Raji (cell line): ENCODE results near the gene MFSD8.

ENCODE experiments used
- POLR2A ChIP-seq: IDR thresholded peaks from 2 replicates; pipeline ENCODE4 v1.6.1; 2011; ENCODE audit warnings: low read depth, low read length, control low read depth; ENCODE audit not compliant: insufficient read depth

MFSD8 gene, protein sequence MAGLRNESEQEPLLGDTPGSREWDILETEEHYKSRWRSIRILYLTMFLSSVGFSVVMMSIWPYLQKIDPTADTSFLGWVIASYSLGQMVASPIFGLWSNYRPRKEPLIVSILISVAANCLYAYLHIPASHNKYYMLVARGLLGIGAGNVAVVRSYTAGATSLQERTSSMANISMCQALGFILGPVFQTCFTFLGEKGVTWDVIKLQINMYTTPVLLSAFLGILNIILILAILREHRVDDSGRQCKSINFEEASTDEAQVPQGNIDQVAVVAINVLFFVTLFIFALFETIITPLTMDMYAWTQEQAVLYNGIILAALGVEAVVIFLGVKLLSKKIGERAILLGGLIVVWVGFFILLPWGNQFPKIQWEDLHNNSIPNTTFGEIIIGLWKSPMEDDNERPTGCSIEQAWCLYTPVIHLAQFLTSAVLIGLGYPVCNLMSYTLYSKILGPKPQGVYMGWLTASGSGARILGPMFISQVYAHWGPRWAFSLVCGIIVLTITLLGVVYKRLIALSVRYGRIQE

DNA sequence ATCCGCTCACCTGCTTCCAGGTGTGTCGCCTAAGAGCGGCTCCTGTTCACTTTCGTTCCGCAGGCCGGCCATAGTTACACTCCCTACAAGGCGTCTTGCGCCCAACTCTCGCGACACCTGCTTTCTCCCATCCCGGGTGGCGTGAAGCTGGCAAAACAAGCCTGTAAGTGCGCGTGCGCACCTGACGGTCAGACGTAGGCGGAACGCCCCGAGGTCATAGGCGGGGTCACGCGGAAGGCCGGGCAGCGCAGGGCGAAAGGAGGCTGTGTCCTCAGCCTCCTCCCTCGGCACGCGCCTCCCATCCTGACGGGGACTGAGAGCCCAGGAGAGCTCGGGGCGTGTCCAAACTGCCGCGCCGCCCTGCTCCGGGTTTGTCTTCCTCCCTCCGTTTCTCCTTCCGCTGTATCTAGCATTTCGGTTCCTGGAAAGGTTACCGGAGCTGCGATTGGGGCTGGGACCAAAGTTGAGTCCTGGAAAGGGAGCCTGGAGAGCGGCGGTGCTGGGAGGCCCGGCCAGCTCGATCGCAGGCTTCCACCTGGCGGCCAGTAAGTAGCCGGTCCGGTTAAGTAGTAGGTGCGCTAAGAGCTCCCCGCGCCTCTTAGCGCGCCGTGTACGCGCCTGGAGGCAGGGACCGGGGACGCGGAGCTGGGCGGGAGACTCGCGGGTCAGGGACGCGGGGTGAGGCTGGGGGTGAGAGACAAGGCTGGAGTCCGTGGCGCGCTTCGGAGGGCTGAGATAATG lies at the start of gene MFSD8, which contains the start of gene ABHD18:
Gene MFSD8, minus strand, starts transcription at position 112 of the 741 bp plus-strand sequence. Its CDS starts 40 bp downstream, at position 72.
Gene ABHD18, plus strand, starts transcription at position 345 of the 741 bp plus-strand sequence. CDS start 17,550 bp downstream, outside the sequence.
- TF ChIP-seq POLR2A = peak; percentile 84

DNA sequence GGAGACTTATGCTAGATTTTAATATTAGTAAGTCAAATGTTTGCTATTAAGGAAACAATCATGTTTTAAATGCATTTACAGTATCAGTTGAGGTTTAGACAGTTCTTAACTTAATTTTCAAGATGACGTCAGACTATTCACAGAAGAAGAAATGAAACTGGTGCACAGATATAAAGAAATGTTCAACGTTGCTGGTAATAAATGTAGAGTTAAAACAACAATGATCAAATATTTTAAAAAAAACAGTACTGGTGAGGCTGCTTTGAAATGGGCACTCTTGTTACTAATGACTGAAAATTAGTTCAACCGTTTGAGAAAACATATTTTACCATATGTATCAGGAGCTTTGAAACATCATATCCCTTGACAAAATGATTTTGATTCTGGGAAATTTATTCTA lies 44.5 kb upstream of the MFSD8 start:
- TF ChIP-seq POLR2A = no peak

DNA sequence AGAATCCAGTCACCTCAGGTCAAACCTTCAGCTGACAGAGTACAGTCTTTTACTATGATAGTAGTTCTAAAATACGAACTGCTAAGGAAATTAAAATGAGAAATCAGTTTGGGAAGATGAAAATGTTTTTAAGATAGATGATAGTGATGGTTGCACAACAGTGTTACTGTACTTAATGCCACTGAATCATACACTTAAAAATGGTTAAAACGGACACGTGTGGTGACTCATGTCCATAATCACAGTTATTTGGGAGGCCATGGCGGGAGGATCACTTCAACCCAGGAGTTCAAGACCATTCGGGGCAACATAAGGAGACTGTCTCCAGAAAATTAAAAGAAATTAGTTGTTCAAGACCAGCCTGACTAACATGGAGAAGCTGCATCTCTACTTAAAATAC lies 41.6 kb upstream of the MFSD8 start:
- no peak for TF ChIP-seq POLR2A

DNA sequence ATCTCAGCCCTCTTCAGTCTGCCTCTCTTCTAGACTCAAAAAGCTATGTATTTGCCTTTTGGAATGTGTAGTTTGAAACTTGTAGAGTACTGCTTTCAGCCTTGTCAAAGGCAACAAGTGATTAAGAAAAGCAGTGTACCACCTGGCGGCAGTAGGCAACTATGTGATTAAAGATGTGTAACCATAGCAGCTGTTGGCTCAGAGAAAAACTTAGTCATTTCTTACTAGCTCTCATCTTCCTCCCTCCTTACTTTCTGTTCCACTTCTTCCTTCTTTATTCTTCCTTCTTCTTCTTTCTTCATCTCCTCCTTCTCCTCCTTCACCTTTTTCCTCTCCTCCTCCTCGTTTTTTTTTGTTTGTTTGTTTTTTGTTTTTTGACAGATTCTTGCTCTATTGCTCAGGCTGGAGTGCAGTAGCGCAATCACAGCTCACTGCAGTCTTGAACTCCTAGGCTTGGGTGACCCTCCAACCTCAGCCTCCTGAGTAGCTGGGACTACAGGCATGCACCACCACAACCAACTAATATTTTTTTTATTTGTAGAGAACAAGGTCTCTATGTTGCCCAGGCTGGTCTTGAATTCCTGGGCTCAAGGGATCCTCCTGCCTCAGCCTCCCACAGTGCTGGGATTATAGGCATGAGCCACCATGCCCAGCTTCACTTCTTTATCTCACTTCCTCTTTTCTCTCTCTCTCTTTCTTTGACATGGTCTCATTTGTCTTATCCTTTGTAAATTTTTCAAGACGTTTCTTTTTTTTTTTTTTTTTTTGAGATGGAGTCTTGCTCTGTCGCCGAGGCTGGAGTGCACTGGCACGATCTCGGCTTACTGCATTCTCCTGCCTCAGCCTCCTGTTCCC lies 32.8 kb upstream of the MFSD8 start:
- no peak for TF ChIP-seq POLR2A

DNA sequence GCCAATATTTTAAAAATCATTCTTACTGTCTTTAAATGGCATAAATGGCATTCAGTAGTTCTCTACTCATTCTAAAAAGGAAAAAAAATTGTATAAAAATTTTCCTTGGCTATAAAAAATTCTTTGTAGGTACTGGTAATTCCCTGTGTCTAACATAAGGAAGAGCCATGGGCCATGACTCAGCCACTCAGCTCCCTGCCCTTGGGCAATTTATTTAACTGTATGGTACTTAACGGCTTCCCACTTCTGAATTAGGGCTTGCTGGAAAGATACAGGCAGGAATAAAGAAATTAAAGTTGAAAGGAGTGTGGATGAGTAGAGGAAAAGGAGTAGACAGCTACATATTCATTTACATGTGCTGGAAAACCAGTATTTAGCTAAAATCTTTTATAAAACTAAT lies 30.8 kb upstream of the MFSD8 start:
- no peak for TF ChIP-seq POLR2A

DNA sequence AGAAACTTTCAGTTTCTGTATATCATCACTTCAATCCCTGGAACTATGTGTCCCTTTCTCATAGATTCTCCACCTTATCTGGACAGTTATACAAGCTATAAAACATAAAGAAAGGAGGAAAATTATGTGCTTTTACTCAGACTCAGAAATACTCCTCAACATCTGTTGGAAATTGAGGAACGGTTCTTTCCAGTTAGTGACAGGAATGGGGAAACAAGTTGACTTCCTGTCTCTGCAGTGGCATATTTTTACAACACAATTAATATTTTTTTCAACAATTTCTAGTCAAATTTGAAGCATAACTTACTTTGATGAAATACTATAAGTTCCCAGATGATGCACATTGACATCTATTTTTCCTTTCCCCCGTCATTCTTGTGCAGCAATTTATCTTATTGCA lies 28.2 kb upstream of the MFSD8 start:
- no peak for TF ChIP-seq POLR2A

DNA sequence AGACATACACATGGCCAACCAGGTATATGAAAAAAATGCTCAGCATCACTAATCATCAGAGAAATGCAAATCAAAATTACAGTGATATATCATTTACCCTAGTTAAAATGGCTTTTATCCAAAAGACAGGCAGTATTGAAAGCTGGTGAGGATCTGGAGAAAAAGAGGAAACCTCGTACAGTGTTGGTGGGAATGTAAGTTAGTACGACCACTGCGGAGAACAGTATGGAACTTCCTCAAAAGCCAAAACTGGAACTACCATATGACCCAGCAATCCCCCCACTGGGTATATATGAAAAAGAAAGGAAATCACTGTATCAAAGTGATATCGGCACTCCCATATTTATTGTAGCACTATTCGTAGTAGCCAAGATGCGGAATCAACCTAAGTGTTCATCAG lies 23.7 kb upstream of the MFSD8 start:
- TF ChIP-seq POLR2A = no peak

DNA sequence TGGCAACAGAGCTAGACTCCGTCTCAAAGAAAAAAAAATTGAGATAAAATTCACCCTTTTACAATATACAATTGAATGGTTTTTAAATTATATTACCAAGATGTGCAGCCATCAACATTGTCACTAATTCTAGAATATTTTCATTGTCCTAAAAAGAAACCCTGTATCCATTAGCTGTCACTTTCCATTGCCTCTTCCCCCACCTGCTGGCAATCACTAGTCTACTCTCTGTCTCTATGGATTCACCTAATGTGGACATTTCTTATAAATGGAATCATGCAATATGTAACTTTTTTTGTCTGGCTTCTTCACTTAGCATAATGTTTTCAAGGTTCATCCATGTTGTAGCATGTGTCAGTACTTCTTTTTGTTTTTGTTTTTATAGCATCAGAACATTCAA lies 21.0 kb upstream of the MFSD8 start:
- TF ChIP-seq POLR2A = no peak

DNA sequence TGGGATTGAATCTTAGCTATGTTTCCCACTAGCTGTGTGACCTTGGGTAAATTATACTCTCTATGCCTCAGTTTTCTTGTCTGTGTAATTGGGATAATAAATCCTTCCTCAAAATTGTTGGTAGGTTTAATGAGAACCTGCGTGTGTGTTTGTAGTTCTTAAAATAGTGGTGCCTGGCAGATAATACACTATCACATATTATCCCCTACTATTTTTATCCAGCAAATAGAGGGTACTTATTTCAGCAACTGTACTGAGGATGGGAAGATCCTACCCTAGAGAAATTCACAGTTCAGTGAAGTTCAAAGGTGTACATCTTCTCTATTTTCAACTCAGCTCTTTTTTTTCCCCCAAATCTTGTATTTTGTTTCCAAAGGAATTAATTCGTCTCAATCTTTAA lies 17.5 kb upstream of the MFSD8 start:
- no peak for TF ChIP-seq POLR2A

DNA sequence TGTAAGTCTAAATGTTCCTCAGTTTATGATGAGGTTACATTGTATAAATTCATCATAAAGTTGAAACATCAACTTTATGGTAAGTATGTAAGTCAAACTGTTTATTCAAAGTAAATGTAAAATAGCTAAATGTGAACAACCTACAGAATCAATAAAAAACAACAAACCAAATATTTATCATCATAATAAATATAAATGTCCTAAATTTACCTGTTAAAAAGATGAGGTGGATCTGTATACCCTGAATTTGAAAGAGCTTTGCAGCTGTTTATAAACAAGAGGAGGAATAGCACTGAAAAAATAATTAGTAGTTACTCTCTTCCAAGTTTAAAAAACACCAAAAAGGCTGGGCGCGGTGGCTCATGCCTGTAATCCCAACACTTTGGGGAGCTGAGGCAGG lies 14.0 kb upstream of the MFSD8 start:
- TF ChIP-seq POLR2A = no peak

DNA sequence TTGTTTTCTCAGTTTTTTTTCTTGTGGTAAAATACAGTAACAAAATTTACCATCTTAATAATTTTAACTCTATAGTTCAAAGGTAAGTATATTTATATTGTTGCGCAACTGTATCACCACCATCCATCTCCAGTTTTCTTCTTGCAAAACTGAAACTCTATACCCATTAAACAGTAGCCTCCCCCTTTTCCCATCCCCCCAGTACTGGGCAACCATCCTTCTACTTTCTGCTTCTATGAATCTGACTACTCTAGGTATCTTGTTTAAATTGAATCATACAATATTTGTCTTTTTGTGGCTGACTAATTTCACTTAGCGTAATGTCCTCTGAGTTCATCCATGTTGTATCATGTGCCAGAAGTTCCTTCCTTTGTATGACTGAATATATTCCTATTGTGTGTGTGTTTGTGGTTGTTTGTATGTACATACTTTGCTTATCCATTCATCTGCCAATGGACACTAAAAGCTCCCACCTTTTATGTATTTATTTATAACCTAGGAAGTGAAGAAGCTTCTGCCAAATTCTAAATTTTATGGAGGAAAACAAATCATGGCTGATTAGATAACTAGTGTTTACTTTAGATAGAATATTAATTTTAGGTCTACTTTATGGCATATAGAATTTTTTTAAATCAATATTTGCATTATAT lies 10.3 kb upstream of the MFSD8 start:
- no peak for TF ChIP-seq POLR2A

DNA sequence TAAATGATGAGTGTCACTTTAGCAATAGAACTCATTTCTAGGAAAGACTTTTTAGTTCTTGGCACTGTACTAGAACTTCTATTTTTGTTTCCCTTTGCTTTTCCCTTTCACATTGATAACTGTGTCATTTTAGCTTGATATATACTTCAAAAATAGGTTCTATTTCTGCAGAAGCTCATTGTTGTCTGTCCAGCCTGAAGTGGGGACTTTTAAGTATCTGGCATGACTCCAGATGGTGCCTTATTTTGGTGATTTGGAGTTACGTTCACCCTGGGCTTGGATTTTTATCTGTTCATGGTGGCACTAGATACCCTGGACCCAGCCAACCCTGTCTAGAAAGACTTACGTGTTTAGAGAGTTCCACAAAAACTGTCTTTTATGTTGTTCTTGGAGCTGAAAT lies 3.6 kb upstream of the MFSD8 start:
- TF ChIP-seq POLR2A = no peak

DNA sequence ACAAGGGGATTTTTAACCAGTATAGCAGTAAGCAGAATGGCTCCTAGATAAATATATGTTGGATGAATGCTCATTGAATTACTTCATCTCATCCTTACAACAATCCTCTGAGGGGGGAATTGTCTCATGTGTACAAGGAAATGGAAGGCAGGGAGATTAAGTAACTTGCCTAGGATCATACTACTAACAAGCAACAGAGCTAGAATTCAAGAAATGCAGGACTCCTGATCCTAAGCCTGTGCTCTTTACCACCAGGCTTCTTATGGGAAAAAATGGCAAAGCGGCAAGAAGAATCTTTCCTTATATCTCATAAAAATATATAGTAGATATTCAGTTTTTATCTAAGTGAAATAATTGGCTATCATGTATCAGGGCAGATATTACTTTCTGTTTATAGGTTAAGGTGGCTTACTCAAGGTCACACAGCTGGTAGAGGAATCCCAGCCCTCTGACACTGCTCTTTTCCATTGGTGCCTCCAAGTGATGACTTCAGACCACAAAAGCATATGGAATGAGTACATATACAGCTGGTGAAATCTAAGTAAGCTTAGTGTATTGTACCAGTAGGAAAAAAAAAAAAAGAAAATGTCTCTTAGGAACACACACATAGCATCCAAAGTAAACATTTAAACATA lies 2.3 kb upstream of the MFSD8 start:
- no peak for TF ChIP-seq POLR2A

DNA sequence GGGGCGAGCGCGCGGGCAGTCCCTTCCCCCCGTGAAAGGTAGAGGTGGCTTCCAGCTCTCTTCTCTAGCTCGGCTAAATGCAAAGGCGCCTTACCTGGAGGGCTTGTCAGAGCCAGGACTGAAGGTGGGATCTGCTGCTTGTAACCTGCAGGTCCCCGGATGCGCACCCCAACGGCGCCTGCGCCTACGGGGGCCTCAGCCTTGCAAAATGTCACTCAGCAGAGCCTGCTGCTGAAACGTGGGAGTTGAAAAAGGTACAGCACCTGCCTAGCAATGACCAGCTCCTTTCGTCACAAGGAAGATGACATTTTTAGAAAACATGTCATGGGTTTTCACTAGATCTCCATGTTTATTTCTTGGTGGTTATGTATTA lies 816 bp upstream of the MFSD8 start:
- TF ChIP-seq POLR2A = no peak
